Liver (tissue), 9 donors: ENCODE measurements around the gene PLIN1. TPM values are rescaled to one million over a fixed set of nuclear protein-coding genes. Genes with fewer than 3 reads are reported as not detected.

Experiments
- DNase-seq: peaks from one replicate; pipeline ENCODE4 v3.0.0-alpha.2; 2017; ENCODE audit warnings: low spot score
- H3K27ac ChIP-seq, 2 donors: one replicate each; pipeline ENCODE4 v1.7.0; 2013; ENCODE audit warnings: inconsistent platforms in 2 of 2, low read length in 2 of 2, control low read depth in 1 of 2, low read depth in 1 of 2, mild to moderate bottlenecking in 1 of 2
- H3K27me3 ChIP-seq, 4 donors: one replicate each; pipeline versions ENCODE4 v1.6.1 to v1.7.0; 2013; ENCODE audit warnings: low read length in 3 of 4, inconsistent platforms in 1 of 4, mild to moderate bottlenecking in 1 of 4, moderate library complexity in 1 of 4; ENCODE audit not compliant: control insufficient read depth in 4 of 4, insufficient read depth in 4 of 4
- H3K36me3 ChIP-seq, 4 donors: one replicate each; pipeline versions ENCODE4 v1.6.1 to v1.7.0; 2013; ENCODE audit warnings: low read length in 3 of 4, mild to moderate bottlenecking in 3 of 4, low read depth in 1 of 4, moderate library complexity in 1 of 4; ENCODE audit not compliant: control insufficient read depth in 4 of 4, insufficient read depth in 3 of 4
- H3K4me1 ChIP-seq, 4 donors: one replicate each; pipeline versions ENCODE4 v1.6.1 to v1.7.0; 2013; ENCODE audit warnings: low read length in 3 of 4, mild to moderate bottlenecking in 3 of 4, moderate library complexity in 1 of 4; ENCODE audit not compliant: control insufficient read depth in 4 of 4, insufficient read depth in 4 of 4
- H3K4me3 ChIP-seq, 3 donors: one replicate each; pipeline versions ENCODE4 v1.6.1 to v1.7.0; 2013; ENCODE audit warnings: low read length in 3 of 3, control low read depth in 1 of 3, low read depth in 1 of 3, mild to moderate bottlenecking in 1 of 3
- H3K9ac ChIP-seq, 2 donors: one replicate each; pipeline ENCODE4 v1.7.0; 2013; ENCODE audit warnings: low read length in 2 of 2, mild to moderate bottlenecking in 2 of 2, moderate library complexity in 2 of 2, control low read depth in 1 of 2, low read depth in 1 of 2
- H3K9me3 ChIP-seq, 4 donors: one replicate each; pipeline versions ENCODE4 v1.6.1 to v1.7.0; 2013; ENCODE audit warnings: low read length in 3 of 4; ENCODE audit not compliant: control insufficient read depth in 4 of 4
- EGR1 ChIP-seq, 2 donors: IDR thresholded peaks; 2 replicates each; pipeline ENCODE4 v1.6.1; 2016 to 2018; ENCODE audit warnings: antibody characterized with exemption in 2 of 2, low read depth in 2 of 2
- FOXA1 ChIP-seq: IDR thresholded peaks from 2 replicates; pipeline ENCODE4 v1.6.1; 2016; ENCODE audit warnings: antibody characterized with exemption
- FOXA2 ChIP-seq: IDR thresholded peaks from 2 replicates; pipeline ENCODE4 v1.6.1; 2016; ENCODE audit warnings: antibody characterized with exemption
- GABPA ChIP-seq, 2 donors: IDR thresholded peaks in 1 of 2; conservative IDR thresholded peaks in 1 of 2; 2 replicates each; pipeline ENCODE4 v1.6.1; 2016; ENCODE audit warnings: antibody characterized with exemption in 2 of 2, mild to moderate bottlenecking in 1 of 2, moderate library complexity in 1 of 2
- HNF4A ChIP-seq, 2 donors: conservative IDR thresholded peaks; 2 replicates each; pipeline ENCODE4 v1.6.1; 2016; ENCODE audit warnings: antibody characterized with exemption in 2 of 2, mild to moderate bottlenecking in 2 of 2
- HNF4G ChIP-seq: IDR thresholded peaks from 2 replicates; pipeline ENCODE4 v1.6.1; 2016; ENCODE audit warnings: antibody characterized with exemption
- JUND ChIP-seq, 2 donors: IDR thresholded peaks; 2 replicates each; pipeline ENCODE4 v1.6.1; 2016; ENCODE audit warnings: antibody characterized with exemption in 2 of 2
- RAD21 ChIP-seq, 2 donors: IDR thresholded peaks; 2 replicates each; pipeline ENCODE4 v1.6.1; 2016; ENCODE audit warnings: antibody characterized with exemption in 2 of 2, mild to moderate bottlenecking in 2 of 2
- REST ChIP-seq: IDR thresholded peaks from 2 replicates; pipeline ENCODE4 v1.6.1; 2016; ENCODE audit warnings: antibody characterized with exemption, mild to moderate bottlenecking
- RXRA ChIP-seq, 2 donors: IDR thresholded peaks; 2 replicates each; pipeline ENCODE4 v1.6.1; 2017 to 2018; ENCODE audit warnings: antibody characterized with exemption in 2 of 2, mild to moderate bottlenecking in 1 of 2
- SP1 ChIP-seq: IDR thresholded peaks from 2 replicates; pipeline ENCODE4 v1.6.1; 2018; ENCODE audit warnings: antibody characterized with exemption, mild to moderate bottlenecking
- YY1 ChIP-seq: IDR thresholded peaks from 2 replicates; pipeline ENCODE4 v1.6.1; 2016; ENCODE audit warnings: antibody characterized with exemption, mild to moderate bottlenecking
- WGBS: extraction: QIAGEN DNeasy Blood & Tissue Kit; methylation state at CpG from one replicate; pipeline ENCODE4 v1.1.7; 2013; 5-methylcytosine and 5-hydroxymethylcytosine counted together
- polyA plus RNA-seq, 2 donors: library from polyadenylated mRNA; stranded (reverse) in 1 of 2; unstranded in 1 of 2; fragments of 200-250 nt in 1 of 2; fragments of >200 nt in 1 of 2; fragmentation: Nextera tagmentation in 1 of 2; extraction: Ambion mirVana in 1 of 2; gene quantifications; one replicate each; pipeline versions ENCODE4 v1.2.1 to v1.2.3, GENCODE V29; 2013 to 2015
- total RNA-seq, 2 donors: library from RNA; depleted of rRNA; stranded (reverse); fragments of >200 nt; gene quantifications; one replicate each; pipeline ENCODE4 v1.2.3, GENCODE V29; 2014
- TF ChIP-seq, protein P1 (sequence below): fragments of 150-350 bp; IDR thresholded peaks from 2 replicates; pipeline ENCODE4 v1.5.1; 2017; ENCODE audit warnings: improper control_type of control experiment, low read depth, low read length; ENCODE audit not compliant: missing input control
- TF ChIP-seq, protein P2 (sequence below): IDR thresholded peaks from 2 replicates; pipeline ENCODE4 v1.6.1; 2016; ENCODE audit warnings: antibody characterized with exemption
- donor health status: healthy.
- donor health status: healthy.
- donor health status: healthy.
- donor health status: healthy.
- donor health status: healthy.

Gene PLIN1
- total and polyA plus RNA-seq, 4 donors = 10.2 to 46.0 (median 13.3) TPM

DNA sequence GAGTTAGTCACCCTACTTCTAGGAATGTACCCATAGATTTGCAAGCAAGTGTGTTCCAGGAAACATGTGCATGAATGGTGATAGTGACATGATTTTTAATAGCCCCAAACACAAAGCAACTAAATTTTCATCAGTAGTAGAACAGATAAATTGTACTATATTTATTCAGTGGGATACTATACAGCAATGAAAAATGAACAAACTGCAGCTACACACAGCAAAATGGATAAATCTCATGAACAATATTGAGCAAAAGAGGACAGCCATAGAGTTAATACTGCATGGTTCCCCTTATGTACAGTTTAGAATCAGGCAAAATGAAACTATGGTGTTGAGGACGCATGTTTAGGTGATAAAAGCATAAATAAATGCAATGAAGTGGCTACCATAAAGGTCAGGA lies 45.9 kb upstream of the PLIN1 start:
- no peak for DNase-seq
- no peak overlapping the region for H3K4me3 ChIP-seq
- H3K27ac ChIP-seq = no peak overlapping the region
- H3K36me3 ChIP-seq = no peaks in the 10 kb centered on the region
- H3K9ac ChIP-seq = no peak overlapping the region
- H3K4me1 ChIP-seq = no peaks in the 10 kb centered on the region
- H3K9me3 ChIP-seq = peaks cover 0 to 1% (median 0%) of the 10 kb centered on the region in 4 donors
- TF ChIP-seq JUND (IDR thresholded peaks at IDR 0.05) (no peak), FOXA1 (no peak), EGR1 (IDR thresholded peaks at IDR 0.05; ENCODE audit: low read depth in 2 of 2) (no peak), HNF4A (conservative IDR thresholded peaks at IDR 0.05) (no peak), HNF4G (no peak), RAD21 (IDR thresholded peaks at IDR 0.05) (no peak), REST (no peak)
- TF ChIP-seq, protein P1, sequence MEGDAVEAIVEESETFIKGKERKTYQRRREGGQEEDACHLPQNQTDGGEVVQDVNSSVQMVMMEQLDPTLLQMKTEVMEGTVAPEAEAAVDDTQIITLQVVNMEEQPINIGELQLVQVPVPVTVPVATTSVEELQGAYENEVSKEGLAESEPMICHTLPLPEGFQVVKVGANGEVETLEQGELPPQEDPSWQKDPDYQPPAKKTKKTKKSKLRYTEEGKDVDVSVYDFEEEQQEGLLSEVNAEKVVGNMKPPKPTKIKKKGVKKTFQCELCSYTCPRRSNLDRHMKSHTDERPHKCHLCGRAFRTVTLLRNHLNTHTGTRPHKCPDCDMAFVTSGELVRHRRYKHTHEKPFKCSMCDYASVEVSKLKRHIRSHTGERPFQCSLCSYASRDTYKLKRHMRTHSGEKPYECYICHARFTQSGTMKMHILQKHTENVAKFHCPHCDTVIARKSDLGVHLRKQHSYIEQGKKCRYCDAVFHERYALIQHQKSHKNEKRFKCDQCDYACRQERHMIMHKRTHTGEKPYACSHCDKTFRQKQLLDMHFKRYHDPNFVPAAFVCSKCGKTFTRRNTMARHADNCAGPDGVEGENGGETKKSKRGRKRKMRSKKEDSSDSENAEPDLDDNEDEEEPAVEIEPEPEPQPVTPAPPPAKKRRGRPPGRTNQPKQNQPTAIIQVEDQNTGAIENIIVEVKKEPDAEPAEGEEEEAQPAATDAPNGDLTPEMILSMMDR = no peak
- TF ChIP-seq, protein P2, sequence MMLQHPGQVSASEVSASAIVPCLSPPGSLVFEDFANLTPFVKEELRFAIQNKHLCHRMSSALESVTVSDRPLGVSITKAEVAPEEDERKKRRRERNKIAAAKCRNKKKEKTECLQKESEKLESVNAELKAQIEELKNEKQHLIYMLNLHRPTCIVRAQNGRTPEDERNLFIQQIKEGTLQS = no peak
- WGBS = 92% methylated on average over 1 of the region's 1 CpG
- H3K27me3 ChIP-seq = no peaks in the 10 kb centered on the region

DNA sequence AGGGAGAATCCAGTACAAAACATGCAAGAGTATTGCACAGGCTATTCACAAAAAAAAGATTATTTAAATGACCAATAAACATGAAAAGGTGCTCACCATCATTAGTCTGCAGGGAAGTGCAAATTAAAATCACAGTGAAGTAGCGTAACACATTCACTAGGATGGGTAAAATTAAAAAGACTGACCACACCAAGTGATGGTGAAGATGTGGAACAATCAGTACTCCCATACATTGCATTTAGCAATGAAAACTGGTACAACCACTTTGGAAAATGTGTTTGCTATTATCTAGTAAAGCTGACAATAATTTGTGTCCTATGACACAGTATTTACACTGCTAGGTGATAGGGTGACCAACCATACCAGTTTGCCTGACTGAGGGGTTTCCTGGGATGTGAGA lies 45.5 kb upstream of the PLIN1 start:
- no peaks in the 10 kb centered on the region for H3K27me3 ChIP-seq
- DNase-seq = no peak
- H3K4me3 ChIP-seq = no peak overlapping the region
- no peaks in the 10 kb centered on the region for H3K36me3 ChIP-seq
- H3K9ac ChIP-seq = no peak overlapping the region
- 94% methylated on average over 1 of the region's 1 CpG for WGBS
- H3K4me1 ChIP-seq = no peaks in the 10 kb centered on the region
- no peak for TF ChIP-seq JUND (IDR thresholded peaks at IDR 0.05)
- TF ChIP-seq REST = no peak
- no peak for TF ChIP-seq EGR1 (IDR thresholded peaks at IDR 0.05; ENCODE audit: low read depth in 2 of 2)
- TF ChIP-seq FOXA2 = no peak
- TF ChIP-seq SP1 = no peak
- no peak for TF ChIP-seq GABPA (IDR thresholded peaks at IDR 0.05 in 1 of 2, conservative IDR thresholded peaks at IDR 0.05 in 1 of 2)
- TF ChIP-seq, protein P2 = no peak
- no peak for TF ChIP-seq YY1
- TF ChIP-seq RXRA (IDR thresholded peaks at IDR 0.05) = no peak
- H3K27ac ChIP-seq = no peak overlapping the region
- peaks cover 0 to 1% (median 0%) of the 10 kb centered on the region in 4 donors for H3K9me3 ChIP-seq
